SU-DHL-6 (cell line): ENCODE measurements around the gene CCDC90B.

Experiments
- H2AFZ ChIP-seq: fragments of 200-600 bp; sonication (generic); 2 replicates; pipeline ENCODE4 v1.6.1; 2014; ENCODE audit warnings: low read depth, mild to moderate bottlenecking, moderate library complexity, mixed read lengths, antibody characterized with exemption, low read length; ENCODE audit not compliant: severe bottlenecking
- H3F3A ChIP-seq: fragments of 200-600 bp; shearing (Covaris generic); 2 replicates; pipeline ENCODE4 v1.6.0; 2016; ENCODE audit warnings: antibody characterized with exemption, mild to moderate bottlenecking; ENCODE audit not compliant: insufficient read depth
- H3K27ac ChIP-seq: fragments of 200-600 bp; sonication (generic); 2 replicates; pipeline ENCODE4 v1.5.1; 2016; ENCODE audit warnings: low read depth, mild to moderate bottlenecking, low read length, moderate library complexity, mixed read lengths
- H3K27me3 ChIP-seq: fragments of 200-600 bp; sonication (generic), shearing (Covaris generic); 2 replicates; pipeline ENCODE4 v1.6.0; 2014; ENCODE audit warnings: mild to moderate bottlenecking, low read length
- H3K36me3 ChIP-seq: fragments of 200-600 bp; sonication (generic); 2 replicates; pipeline ENCODE4 v1.6.1; 2014; ENCODE audit warnings: mild to moderate bottlenecking, low read length, mixed read lengths
- H3K4me2 ChIP-seq: fragments of 300-600, 200-600 bp; shearing (Covaris generic), sonication (generic); 2 replicates; pipeline ENCODE4 v1.6.0; 2014; ENCODE audit warnings: low read length, low read depth, mild to moderate bottlenecking; ENCODE audit not compliant: poor library complexity, severe bottlenecking
- H3K4me3 ChIP-seq: fragments of 200-600 bp; sonication (generic); 2 replicates; pipeline ENCODE4 v1.5.1; 2014; ENCODE audit warnings: antibody characterized with exemption, low read length, mild to moderate bottlenecking, mixed read lengths; ENCODE audit not compliant: insufficient read depth, poor library complexity, severe bottlenecking
- H3K79me2 ChIP-seq: fragments of 200-600 bp; sonication (generic); 2 replicates; pipeline ENCODE4 v1.6.1; 2014; ENCODE audit warnings: mild to moderate bottlenecking, low read length, moderate library complexity; ENCODE audit not compliant: insufficient read depth
- H3K9ac ChIP-seq: fragments of 200-600 bp; sonication (generic); 2 replicates; pipeline ENCODE4 v1.7.0; 2014; ENCODE audit warnings: mild to moderate bottlenecking, low read length
- H3K9me2 ChIP-seq: fragments of 200-600 bp; sonication (generic); replicated peaks from 2 replicates; pipeline ENCODE4 v1.6.1; 2014; ENCODE audit warnings: low read length; ENCODE audit not compliant: insufficient read depth
- H3K9me3 ChIP-seq: fragments of 200-600 bp; sonication (generic); 2 replicates; pipeline ENCODE4 v1.6.1; 2014; ENCODE audit warnings: low read length, mixed read lengths; ENCODE audit not compliant: insufficient read depth
- H4K20me1 ChIP-seq: fragments of 200-600 bp; sonication (generic); 2 replicates; pipeline ENCODE4 v1.6.1; 2014; ENCODE audit warnings: low read depth, mild to moderate bottlenecking, antibody characterized with exemption, low read length, moderate library complexity, mixed read lengths
- EZH2phosphoT487 ChIP-seq: fragments of 200-600 bp; sonication (generic), shearing (Covaris generic); conservative IDR thresholded peaks from 2 replicates; pipeline ENCODE4 v1.6.1; 2018; ENCODE audit warnings: mild to moderate bottlenecking, antibody characterized with exemption, low read length, moderate library complexity, mixed read lengths
- TF ChIP-seq, protein P1 (sequence below): fragments of 200-600 bp; sonication (generic); IDR thresholded peaks from one replicate; pipeline ENCODE4 v1.5.1; 2017; ENCODE audit warnings: antibody characterized with exemption, mild to moderate bottlenecking, low read length, moderate library complexity; ENCODE audit not compliant: insufficient read depth, poor library complexity, severe bottlenecking

Gene CCDC90B

GRCh38 chr11:83252266-83252665 is 33.9 kb downstream of the CCDC90B start:
- H3K9me2 ChIP-seq = no peaks in the 10 kb centered on the region
- H3K9ac ChIP-seq = no peak overlapping the region
- no peak overlapping the region for H3K4me3 ChIP-seq
- H4K20me1 ChIP-seq = no peaks in the 10 kb centered on the region
- H3K36me3 ChIP-seq = no peaks in the 10 kb centered on the region
- no peaks in the 10 kb centered on the region for H3F3A ChIP-seq
- TF ChIP-seq, protein P1, sequence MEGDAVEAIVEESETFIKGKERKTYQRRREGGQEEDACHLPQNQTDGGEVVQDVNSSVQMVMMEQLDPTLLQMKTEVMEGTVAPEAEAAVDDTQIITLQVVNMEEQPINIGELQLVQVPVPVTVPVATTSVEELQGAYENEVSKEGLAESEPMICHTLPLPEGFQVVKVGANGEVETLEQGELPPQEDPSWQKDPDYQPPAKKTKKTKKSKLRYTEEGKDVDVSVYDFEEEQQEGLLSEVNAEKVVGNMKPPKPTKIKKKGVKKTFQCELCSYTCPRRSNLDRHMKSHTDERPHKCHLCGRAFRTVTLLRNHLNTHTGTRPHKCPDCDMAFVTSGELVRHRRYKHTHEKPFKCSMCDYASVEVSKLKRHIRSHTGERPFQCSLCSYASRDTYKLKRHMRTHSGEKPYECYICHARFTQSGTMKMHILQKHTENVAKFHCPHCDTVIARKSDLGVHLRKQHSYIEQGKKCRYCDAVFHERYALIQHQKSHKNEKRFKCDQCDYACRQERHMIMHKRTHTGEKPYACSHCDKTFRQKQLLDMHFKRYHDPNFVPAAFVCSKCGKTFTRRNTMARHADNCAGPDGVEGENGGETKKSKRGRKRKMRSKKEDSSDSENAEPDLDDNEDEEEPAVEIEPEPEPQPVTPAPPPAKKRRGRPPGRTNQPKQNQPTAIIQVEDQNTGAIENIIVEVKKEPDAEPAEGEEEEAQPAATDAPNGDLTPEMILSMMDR = no peak
- TF ChIP-seq EZH2phosphoT487 = no peak
- no peaks in the 10 kb centered on the region for H3K79me2 ChIP-seq
- H3K27ac ChIP-seq = no peak overlapping the region
- H3K4me2 ChIP-seq = no peak overlapping the region
- H3K27me3 ChIP-seq = no peaks in the 10 kb centered on the region
- H3K9me3 ChIP-seq = no peaks in the 10 kb centered on the region
- H2AFZ ChIP-seq = no peak overlapping the region

DNA sequence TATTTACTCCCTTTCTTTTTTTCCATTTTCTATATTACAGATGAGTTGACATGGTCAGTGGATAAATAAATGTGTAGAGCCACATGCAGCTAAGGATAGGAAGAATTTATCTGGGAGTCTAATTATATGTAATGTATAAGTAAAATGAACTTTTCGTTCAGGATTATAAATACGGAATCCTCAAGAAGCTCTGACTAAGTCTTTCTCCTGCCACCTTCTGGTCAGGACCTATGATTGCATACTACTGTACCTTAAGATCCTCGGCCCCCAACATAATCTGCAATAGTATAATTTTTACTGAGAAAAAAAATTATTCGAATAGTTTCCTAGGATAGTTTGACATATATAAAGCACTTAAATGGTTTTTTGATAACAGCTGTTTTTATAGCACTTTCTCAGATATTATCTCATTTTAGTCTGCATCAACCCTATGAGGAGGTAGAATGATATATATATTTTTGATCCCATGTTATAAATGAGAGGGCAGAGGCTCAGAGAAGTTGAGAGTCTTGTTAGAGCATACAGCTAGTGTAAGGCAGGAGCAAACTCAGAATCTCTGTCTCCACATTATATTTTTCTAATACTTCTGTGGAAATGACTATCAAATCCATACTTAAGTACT is 36.1 kb downstream of the CCDC90B start:
- no peaks in the 10 kb centered on the region for H3K27me3 ChIP-seq
- H3K27ac ChIP-seq = no peak overlapping the region
- H3K4me2 ChIP-seq = no peak overlapping the region
- H2AFZ ChIP-seq = no peak overlapping the region
- H3K9me3 ChIP-seq = no peaks in the 10 kb centered on the region
- H3F3A ChIP-seq = no peaks in the 10 kb centered on the region
- H4K20me1 ChIP-seq = no peaks in the 10 kb centered on the region
- H3K9me2 ChIP-seq = no peaks in the 10 kb centered on the region
- no peaks in the 10 kb centered on the region for H3K36me3 ChIP-seq
- TF ChIP-seq, protein P1 = peak; percentile 72
- no peak for TF ChIP-seq EZH2phosphoT487
- H3K9ac ChIP-seq = no peak overlapping the region
- no peak overlapping the region for H3K4me3 ChIP-seq
- H3K79me2 ChIP-seq = no peaks in the 10 kb centered on the region

GRCh38 chr11:83249445-83249844 is 36.7 kb downstream of the CCDC90B start:
- Histone ChIP-seq H3K4me2 (no peak overlapping the region), H3K4me3 (no peak overlapping the region), H4K20me1 (no peaks in the 10 kb centered on the region), H3F3A (no peaks in the 10 kb centered on the region), H3K79me2 (no peaks in the 10 kb centered on the region), H3K9me3 (no peaks in the 10 kb centered on the region), H3K27ac (no peak overlapping the region), H3K9ac (no peak overlapping the region), H3K9me2 (no peaks in the 10 kb centered on the region), H3K36me3 (no peaks in the 10 kb centered on the region), H3K27me3 (no peaks in the 10 kb centered on the region), H2AFZ (no peak overlapping the region)
- no peak for TF ChIP-seq EZH2phosphoT487
- TF ChIP-seq, protein P1 = no peak
